Measurements from ENCODE around the gene LATS2. TPM values are rescaled to one million over a fixed set of nuclear protein-coding genes. Genes with fewer than 3 reads are reported as not detected.

LATS2 gene
- polyA plus RNA-seq, 1 donor from 2014 or later = 0.29 TPM

DNA sequence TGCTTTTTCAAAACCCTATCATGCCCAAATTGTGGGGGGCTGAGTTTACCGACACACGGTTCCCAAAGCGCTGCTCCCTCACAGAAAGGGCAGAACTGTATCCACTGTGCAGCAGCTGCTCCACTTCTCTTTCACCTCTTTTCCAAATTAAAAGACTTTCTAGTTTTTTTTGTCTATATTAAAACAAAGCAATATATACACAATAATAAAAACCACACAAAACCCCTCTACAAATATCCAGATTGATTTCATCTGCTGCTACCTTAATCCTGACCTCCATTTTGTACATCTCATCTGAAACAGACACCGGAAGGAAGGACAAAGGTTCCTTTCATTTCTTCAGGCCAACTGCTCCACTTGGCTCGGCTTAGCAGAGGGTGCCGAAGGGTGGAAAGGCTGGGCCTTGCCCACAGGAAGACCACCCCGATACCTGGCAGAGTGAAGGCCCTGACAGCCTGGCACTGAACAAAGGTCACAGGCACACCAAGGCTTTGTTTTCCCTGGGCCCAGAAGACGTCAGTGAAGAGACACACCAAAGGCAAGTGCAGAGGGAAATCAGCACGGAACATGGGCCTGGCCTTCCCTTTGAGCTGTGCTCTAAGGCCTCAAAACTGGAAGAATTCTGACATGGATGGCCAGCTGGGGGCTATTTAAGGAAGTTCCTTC is 71.6 kb downstream of the LATS2 start:
- H3K4me3 Mint-ChIP-seq = no peak overlapping the region
- H3K4me1 Mint-ChIP-seq = peaks cover 0 to 2% (median 0%) of the 10 kb centered on the region in 3 donors
- peaks cover 5% of the 10 kb centered on the region for H3K36me3 Mint-ChIP-seq
- H3K9me3 Mint-ChIP-seq = no peaks in the 10 kb centered on the region
- H3K27ac Mint-ChIP-seq = no peak overlapping the region
- H3K27me3 Mint-ChIP-seq = no peaks in the 10 kb centered on the region

DNA sequence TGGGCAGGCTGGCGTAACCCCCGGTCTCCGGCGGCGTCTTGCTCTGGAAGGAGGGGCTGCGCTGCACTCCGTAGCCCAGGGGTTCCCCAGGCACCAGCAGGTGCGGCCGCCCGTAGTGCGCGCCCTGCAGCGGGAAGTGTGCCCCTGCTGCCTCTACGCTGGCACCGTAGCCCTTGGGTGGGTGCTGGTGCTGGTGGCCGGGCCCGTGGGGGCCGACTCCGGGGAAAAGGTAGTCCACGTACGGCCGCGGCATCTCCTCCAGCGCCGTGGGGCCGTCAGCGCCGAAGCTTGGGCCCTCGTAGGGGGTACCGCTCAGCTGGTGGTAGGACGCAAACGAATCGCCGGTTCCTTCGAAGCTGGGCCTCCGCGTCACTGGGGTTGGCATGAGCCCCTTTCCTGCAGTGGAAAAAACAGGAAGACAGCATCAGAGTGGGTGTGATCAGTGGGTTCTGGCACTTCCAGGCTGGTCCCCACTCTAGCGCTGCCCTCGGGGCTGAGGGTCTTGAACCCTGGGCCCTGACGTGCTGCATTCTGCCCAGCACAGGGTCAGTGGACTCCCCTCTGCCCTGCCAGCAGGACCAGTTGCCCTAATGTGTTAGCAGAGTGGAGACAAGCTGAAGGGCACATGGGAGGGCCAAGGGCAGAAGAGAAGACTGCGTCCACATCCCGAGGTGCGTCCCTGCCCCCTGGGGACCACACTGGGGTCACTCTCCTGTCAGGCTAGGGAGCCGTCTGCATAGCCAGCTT is 72.3 kb downstream of the LATS2 start:
- Mint-ChIP-seq H3K27ac (no peak overlapping the region), H3K36me3 (peaks cover 5% of the 10 kb centered on the region), H3K9me3 (no peaks in the 10 kb centered on the region), H3K4me1 (peaks cover 0 to 2% (median 0%) of the 10 kb centered on the region in 3 donors), H3K4me3 (no peak overlapping the region), H3K27me3 (no peaks in the 10 kb centered on the region)

DNA sequence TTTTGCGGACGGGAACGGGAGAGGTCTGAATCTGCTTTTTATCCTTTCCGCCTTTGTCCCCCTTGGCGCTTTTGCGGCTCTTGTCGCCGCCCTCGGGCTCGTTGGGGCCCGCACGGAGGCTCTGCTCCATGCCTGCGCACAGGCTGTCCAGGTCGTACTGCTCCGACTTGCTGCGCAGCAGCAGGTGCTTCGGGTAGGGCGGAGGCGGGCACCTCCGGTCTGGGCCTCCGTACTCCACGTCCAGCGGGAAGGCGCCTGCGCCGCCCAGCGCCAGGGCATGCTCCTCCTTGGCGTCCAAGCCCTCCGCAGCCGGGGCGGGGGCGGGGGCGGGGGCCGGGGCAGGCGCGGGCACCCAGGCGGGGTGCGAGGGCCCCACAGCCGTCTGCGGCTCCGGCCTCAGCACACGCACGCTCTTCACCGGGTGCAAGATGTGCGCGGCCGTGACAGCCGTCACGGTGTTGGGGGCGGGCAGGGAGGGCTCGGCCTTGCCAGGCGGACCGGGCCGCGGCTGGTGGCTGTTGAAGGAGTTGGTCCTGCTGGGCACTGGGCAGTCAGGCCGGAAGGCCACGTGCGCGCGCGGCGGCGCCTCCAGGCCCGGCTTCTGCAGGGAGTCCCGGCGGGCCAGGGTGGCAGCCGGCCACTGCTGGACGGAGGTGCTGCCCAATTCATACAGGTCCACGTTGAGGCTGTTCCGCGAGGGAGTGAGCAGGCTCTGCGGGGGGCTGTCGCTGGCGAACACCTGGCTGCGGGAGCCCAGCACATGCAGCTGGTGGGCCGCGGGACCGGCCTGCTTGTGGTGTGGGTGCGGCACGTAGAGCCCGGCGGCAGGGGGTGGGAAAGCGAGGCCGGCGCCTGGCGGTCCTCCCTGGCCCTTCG is 73.1 kb downstream of the LATS2 start:
- H3K4me3 Mint-ChIP-seq = no peak overlapping the region
- H3K27me3 Mint-ChIP-seq = no peaks in the 10 kb centered on the region

DNA sequence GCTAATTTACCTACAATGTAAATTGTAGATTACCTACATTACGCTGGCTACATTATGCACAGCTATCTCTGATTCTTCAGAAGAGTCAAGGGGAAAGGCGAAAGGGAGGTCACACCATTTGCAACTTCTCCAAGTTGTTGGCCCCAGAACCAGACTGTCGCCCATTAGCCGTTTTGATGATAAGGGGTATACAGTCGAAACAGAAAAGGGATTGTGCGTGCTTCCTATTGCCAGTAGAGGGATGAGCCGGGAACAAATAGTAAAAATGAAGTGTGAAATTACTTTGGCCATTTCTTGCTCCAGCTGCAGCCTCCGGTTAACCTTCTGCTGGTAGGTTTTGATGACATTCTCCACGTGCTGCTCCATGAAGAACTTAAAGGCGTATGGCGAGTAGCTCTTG is 73.8 kb downstream of the LATS2 start:
- Mint-ChIP-seq H3K27me3 (no peaks in the 10 kb centered on the region), H3K4me1 (peaks cover 0 to 2% (median 0%) of the 10 kb centered on the region in 3 donors), H3K36me3 (peaks cover 5% of the 10 kb centered on the region), H3K4me3 (no peak overlapping the region), H3K27ac (no peak overlapping the region), H3K9me3 (no peaks in the 10 kb centered on the region)

More for the DNA sequence above, 73.1 kb downstream of the LATS2 start:
- Mint-ChIP-seq H3K27ac (no peak overlapping the region), H3K36me3 (peaks cover 5% of the 10 kb centered on the region), H3K4me1 (peaks cover 0 to 2% (median 0%) of the 10 kb centered on the region in 3 donors), H3K9me3 (no peaks in the 10 kb centered on the region)

DNA sequence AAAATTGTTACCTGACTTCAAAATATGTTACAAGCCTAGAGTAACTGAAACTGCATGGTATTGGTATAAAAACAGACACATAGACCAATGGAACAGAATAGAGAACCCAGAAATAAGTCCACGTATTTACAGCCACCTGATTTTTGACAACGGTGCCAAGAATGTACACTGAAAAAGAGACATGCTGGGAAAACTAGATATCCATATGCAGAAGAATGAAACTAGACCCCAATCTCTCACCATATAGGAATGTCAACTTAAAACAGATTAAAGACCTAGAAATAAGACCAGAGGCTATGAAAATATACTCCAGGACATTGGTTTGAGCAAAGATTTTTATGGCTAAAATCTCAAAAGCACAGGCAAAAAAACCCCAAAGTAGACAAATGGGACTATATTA is 76.5 kb downstream of the LATS2 start:
- Mint-ChIP-seq H3K27ac (no peak overlapping the region), H3K27me3 (no peaks in the 10 kb centered on the region), H3K9me3 (no peaks in the 10 kb centered on the region), H3K4me1 (no peaks in the 10 kb centered on the region), H3K4me3 (no peak overlapping the region), H3K36me3 (peaks cover 7% of the 10 kb centered on the region)

DNA sequence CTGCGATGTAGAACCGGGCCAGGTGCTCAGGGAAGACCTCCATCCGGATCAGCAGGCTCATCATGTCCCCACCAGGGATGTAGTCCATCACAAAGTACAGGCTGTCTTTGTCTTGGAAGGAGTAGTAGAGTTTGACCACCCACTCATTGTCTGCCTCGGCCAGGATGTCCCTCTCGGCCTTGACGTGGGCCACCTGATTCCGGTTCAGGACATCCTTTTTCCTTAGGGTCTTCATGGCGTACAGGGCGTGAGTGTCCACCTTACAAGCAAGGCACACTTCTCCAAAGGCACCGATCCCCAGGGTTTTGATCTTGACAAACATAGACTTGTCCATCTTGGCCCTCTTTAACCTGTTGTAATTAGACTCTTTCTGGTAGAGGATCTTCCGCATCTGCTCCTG is 78.0 kb downstream of the LATS2 start:
- Mint-ChIP-seq H3K27ac (no peak overlapping the region), H3K4me3 (peak overlapping the region in 1 of 4 donors; percentile 39), H3K9me3 (no peaks in the 10 kb centered on the region), H3K4me1 (no peaks in the 10 kb centered on the region), H3K27me3 (no peaks in the 10 kb centered on the region), H3K36me3 (peaks cover 6% of the 10 kb centered on the region)

DNA sequence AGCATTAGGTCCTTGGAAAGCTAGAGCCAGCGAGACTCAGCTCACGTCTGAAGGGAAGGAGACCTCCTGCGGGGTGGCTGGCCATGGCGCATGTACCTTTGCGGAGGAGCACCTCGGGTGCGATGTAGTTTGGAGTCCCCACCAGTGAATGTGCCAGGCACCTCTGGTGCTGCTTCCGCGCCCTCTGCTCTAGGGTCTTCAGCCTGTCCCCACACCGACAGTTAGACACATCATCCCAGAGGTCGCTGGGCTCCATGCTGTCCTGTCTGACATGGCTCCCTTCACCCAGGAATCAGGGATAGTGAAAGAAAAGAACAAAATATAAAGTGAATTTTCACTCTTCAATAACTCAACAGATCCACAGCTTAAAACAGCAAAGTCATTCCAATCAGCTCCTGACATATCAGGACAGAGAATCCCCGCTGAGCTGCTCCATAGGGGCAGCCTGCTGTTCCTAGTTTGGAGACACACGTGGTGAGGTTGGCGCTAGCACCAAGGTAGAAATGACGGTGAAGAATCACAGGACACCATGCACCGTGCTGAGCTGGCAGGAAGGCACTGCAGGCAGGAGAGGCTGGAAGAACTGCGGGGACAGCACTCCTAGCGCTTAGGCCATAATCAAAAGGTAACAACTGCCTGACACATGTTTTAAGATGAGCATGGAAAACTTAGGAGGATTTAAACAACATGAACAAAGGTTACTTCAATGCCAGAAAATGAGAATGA is 79.9 kb downstream of the LATS2 start:
- H3K4me3 Mint-ChIP-seq = no peak overlapping the region
- no peaks in the 10 kb centered on the region for H3K9me3 Mint-ChIP-seq
- H3K27ac Mint-ChIP-seq = no peak overlapping the region
- no peaks in the 10 kb centered on the region for H3K27me3 Mint-ChIP-seq
- no peaks in the 10 kb centered on the region for H3K4me1 Mint-ChIP-seq
- H3K36me3 Mint-ChIP-seq = peaks cover 6% of the 10 kb centered on the region

DNA sequence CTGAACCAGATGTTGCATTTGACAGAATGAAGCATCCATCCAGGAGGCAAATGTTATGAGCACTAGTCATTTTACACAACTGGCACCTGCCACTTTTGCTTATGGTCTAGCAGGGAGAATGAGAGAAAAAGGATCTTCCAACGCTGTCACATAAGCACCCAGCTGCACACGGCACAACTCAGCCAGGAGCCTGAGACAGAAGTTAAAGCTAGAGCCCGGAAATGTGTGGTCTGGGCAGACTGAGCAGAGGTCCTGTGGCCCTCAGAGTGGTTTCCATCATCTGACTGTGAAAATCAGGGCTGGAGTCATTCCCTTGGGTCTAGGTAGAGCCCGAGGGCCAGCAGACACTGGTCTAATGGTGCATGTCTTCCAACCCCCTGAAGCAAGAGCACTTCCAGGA is 80.5 kb downstream of the LATS2 start:
- H3K4me1 Mint-ChIP-seq = no peaks in the 10 kb centered on the region
- no peak overlapping the region for H3K4me3 Mint-ChIP-seq
- peaks cover 6% of the 10 kb centered on the region for H3K36me3 Mint-ChIP-seq
- H3K9me3 Mint-ChIP-seq = peaks cover 0 to 2% (median 0%) of the 10 kb centered on the region in 3 donors
- no peaks in the 10 kb centered on the region for H3K27me3 Mint-ChIP-seq
- H3K27ac Mint-ChIP-seq = no peak overlapping the region

DNA sequence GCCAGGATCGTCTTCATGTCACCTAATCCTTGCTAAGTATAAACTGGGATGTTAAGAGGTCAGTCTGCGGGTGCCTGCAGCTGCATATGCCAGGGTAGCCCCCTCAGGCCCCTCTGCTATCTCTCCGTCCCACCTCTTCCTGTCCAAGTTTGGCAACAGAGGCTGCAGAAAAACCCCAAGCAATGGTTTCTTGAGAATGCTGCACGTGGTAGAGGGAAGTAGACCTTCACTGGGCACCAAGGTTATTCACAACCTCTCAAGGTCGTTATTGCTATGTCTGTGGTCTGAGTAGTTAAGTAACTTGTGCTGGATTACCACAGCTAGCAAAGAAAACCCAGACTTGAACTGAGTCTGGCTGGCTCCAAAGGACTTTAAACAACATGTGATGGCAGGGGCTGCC is 81.0 kb downstream of the LATS2 start:
- no peaks in the 10 kb centered on the region for H3K27me3 Mint-ChIP-seq
- H3K4me1 Mint-ChIP-seq = no peaks in the 10 kb centered on the region
- H3K4me3 Mint-ChIP-seq = no peak overlapping the region
- no peak overlapping the region for H3K27ac Mint-ChIP-seq
- peaks cover 0 to 3% (median 0%) of the 10 kb centered on the region in 3 donors for H3K9me3 Mint-ChIP-seq
- peaks cover 6% of the 10 kb centered on the region for H3K36me3 Mint-ChIP-seq

DNA sequence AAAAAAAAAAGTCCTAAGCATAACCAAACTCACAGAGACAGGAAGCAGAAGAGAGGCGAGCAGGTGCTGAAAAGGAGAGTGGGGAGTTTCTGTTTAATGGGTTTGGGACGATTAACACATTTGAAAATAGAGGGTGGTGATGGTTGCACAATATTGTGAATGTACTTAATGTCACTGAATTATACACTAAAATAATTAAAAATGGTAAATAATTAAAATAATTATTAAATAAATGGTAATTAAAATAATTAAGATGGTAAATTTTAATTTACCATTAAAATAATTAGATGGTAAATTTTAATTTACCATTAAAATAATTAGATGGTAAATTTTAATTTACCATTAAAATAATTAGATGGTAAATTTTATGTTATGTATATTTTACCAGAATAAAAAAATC is 84.0 kb downstream of the LATS2 start:
- H3K4me3 Mint-ChIP-seq = no peak overlapping the region
- H3K4me1 Mint-ChIP-seq = no peaks in the 10 kb centered on the region
- peaks cover 9% of the 10 kb centered on the region for H3K36me3 Mint-ChIP-seq
- no peak overlapping the region for H3K27ac Mint-ChIP-seq
- peaks cover 0 to 3% (median 0%) of the 10 kb centered on the region in 3 donors for H3K9me3 Mint-ChIP-seq
- H3K27me3 Mint-ChIP-seq = no peaks in the 10 kb centered on the region

DNA sequence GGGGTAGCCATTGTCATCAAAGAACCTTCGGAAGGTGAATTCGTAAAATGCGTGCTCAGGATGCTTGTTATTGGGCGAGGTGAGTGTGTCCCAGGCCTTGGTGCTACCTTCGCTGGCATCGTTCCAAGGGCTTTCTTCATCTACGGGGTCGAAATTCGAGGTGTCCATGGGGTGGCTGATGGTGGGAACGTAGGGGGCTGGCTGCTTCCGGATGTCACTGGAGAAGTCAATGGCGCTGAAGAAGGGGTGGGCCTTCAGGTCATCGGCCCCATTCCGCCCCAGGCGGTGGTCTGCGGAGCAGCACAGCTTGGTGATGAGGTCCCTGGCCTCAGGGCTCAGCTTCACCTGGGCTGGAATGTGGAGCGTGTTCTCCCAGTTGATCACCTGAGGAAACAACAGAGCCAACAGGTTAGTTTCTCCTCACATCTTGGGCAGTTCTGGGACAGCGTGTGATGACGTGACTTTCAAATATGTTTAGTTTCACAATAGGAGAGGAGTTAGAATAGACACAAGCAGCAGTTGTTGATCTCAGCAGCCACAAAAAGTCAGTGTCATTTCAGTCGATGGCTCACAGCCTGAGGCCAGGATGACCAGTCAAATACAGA is 86.3 kb downstream of the LATS2 start:
- H3K36me3 Mint-ChIP-seq = peaks cover 3% of the 10 kb centered on the region
- no peaks in the 10 kb centered on the region for H3K4me1 Mint-ChIP-seq
- H3K27ac Mint-ChIP-seq = no peak overlapping the region
- peaks cover 0 to 3% (median 0%) of the 10 kb centered on the region in 3 donors for H3K9me3 Mint-ChIP-seq
- H3K27me3 Mint-ChIP-seq = no peaks in the 10 kb centered on the region
- no peak overlapping the region for H3K4me3 Mint-ChIP-seq

DNA sequence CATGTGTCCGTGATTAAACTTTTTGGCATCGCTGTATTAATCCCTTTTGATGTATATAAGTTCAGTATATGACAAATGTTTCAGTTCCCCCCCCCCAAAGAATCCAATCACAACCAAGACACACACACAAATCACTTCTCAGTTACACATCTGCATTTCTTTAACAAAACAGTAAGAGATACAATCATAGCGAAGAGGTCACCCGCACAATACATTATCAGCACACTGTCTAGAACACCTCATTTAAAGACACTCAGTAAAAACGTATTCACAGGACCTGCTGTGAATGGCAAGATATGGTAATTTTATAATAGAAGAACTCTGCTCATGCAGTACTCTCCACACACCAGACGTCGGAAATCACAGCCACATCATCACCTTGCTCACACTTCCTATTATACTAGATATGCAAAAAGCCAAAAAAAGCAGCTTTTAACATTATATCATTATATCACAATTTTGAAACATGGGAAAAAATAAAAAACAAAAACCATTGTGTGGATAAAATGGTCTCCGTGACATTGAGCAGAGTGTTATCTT is 87.4 kb downstream of the LATS2 start:
- Mint-ChIP-seq H3K27me3 (no peaks in the 10 kb centered on the region), H3K27ac (no peak overlapping the region), H3K9me3 (peaks cover 0 to 3% (median 0%) of the 10 kb centered on the region in 3 donors), H3K4me1 (peaks cover 0 to 2% (median 0%) of the 10 kb centered on the region in 3 donors), H3K4me3 (no peak overlapping the region), H3K36me3 (peaks cover 3% of the 10 kb centered on the region)

DNA sequence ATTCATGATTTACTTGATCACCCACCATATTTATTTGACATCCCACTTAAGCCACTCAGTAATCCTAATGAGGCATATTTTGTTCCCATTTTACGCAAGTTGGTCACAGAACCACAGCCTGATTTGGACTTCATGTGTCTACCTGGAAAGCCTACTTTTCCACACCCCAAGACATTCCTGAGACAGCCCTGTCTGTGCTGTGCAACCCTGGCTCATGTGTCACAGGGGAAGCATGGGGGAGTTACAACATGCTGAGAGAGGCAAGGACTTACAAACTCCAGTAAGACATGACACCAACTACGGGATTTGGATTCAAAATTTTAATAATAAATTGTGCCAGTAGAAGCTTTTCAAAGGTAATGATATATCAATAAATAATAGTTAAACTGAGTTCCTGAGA is 88.7 kb downstream of the LATS2 start:
- H3K9me3 Mint-ChIP-seq = peaks cover 0 to 3% (median 0%) of the 10 kb centered on the region in 3 donors
- H3K36me3 Mint-ChIP-seq = peaks cover 3% of the 10 kb centered on the region
- H3K27ac Mint-ChIP-seq = no peak overlapping the region
- H3K4me3 Mint-ChIP-seq = no peak overlapping the region
- H3K27me3 Mint-ChIP-seq = no peaks in the 10 kb centered on the region
- H3K4me1 Mint-ChIP-seq = peaks cover 0 to 2% (median 0%) of the 10 kb centered on the region in 3 donors

DNA sequence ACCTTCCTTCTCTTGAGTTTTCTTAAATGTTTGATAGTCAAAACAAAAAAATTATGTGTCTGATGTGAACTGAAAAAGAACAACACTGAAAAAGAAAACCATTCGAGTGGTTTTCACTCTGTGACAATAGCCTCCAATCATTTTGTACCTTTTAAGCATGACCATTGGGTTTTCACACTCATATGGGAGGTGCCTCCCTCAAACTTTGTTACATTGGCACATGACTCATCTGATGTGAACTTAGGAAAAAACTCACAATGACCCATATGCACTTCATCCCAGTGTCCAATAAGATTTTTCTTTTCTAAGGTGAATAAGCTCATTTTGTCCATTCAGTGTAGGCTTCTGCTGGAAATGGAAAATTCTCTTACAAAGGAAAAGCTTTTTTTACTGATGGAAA is 92.2 kb downstream of the LATS2 start:
- H3K27ac Mint-ChIP-seq = no peak overlapping the region
- no peaks in the 10 kb centered on the region for H3K9me3 Mint-ChIP-seq
- H3K4me1 Mint-ChIP-seq = peaks cover 0 to 2% (median 0%) of the 10 kb centered on the region in 3 donors
- H3K27me3 Mint-ChIP-seq = peaks cover 2% of the 10 kb centered on the region
- H3K36me3 Mint-ChIP-seq = no peaks in the 10 kb centered on the region
- H3K4me3 Mint-ChIP-seq = no peak overlapping the region
